HG03139 (cell line): Measurements from ENCODE around the gene NUDT7.

Experiments
- ATAC-seq: cut with Tn5 transposase; IDR thresholded peaks from one replicate; pipeline ENCODE4 v1.9.1; 2021; ENCODE audit not compliant: unreplicated experiment

NUDT7 gene

GRCh38 chr16:77723108-77723514 lies 797 bp downstream of the NUDT7 start:
- peak; percentile 11 for ATAC-seq

DNA sequence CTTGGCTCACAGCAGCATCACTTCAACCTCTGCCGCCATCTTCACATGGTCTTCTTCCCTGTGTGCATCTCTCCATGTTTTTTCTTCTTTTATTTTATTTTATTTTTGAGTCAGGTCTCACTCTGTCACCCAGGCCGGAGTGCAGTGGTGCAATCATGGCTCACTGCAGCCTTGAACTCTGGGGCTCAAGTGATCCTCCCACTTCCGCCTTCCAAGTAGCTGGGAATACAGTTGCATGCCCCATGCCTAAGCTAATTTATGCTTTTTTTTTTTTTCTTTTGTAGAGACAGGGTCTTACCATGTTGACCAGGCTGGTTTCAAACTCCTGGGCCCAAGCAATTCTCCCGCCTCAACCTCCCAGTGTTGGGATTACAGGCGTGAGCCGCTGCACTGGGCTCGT lies 1.9 kb downstream of the NUDT7 start:
- ATAC-seq: no peak

DNA sequence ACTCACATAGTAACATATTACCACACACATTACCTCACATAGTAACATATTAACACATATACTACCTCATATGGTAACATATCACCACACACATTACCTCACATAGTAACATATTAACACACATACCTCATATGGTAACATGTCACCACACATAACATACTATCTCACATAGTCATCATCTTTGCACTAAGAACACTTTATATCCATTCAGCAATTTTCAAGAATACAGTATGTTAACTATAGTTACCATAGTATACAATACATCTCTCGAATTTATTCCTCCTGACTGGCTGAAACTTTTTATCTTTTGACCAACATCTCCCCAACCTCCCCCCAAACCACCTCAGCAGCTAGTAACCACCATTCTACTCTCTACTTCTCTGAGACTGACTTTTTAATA lies 7.6 kb downstream of the NUDT7 start:
- ATAC-seq: no peak

- no peak for ATAC-seq
These were observed 10.1 kb downstream of the NUDT7 start for GRCh38 chr16:77732241-77732946.

- ATAC-seq: no peak
These were observed 14.6 kb downstream of the NUDT7 start for GRCh38 chr16:77736879-77737278.

- ATAC-seq: no peak
These were observed 16.6 kb downstream of the NUDT7 start for GRCh38 chr16:77738706-77739558.

- ATAC-seq: no peak
These were observed 17.2 kb downstream of the NUDT7 start for GRCh38 chr16:77739559-77739892.

DNA sequence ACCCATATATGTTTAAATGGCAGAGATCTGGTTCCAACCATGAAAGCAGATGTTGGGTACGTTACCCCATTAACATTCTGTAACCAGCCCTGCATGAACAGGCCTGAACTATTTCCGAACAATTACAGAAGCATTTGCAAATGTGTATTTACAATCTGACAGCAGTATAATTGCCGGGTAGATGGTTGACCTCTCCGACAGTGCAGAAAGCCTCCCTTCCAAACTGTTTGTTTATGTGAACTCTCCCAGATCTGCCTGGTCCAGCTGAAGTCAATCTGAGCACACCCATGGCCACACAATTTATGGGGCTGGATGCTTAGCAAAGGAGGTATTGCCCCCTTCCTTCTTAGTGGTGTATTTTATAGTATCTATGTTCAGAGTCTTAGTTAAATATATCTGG lies 21.8 kb downstream of the NUDT7 start:
- no peak for ATAC-seq

DNA sequence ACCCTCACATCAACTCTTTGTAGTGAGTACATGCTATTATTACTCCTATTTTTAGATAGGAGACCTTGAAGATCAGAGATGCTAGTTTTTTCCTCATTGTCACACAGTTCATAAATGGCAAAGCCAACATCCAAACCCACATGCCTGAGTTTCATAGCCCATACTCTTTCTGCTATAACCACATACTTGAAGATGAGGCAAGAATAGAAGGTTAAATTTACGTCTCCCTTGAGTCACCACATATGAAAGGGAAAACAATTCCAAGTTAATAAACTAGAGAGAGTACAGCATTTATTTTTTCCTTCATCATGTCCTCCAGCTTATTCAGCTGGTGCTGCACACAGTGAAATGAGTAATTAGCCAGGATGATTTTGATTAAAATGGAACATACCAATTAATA lies 23.7 kb downstream of the NUDT7 start:
- no peak for ATAC-seq

- no peak for ATAC-seq
These were observed 26.2 kb downstream of the NUDT7 start for GRCh38 chr16:77748421-77749005.

GRCh38 chr16:77749415-77749814 lies 27.1 kb downstream of the NUDT7 start:
- ATAC-seq: no peak

DNA sequence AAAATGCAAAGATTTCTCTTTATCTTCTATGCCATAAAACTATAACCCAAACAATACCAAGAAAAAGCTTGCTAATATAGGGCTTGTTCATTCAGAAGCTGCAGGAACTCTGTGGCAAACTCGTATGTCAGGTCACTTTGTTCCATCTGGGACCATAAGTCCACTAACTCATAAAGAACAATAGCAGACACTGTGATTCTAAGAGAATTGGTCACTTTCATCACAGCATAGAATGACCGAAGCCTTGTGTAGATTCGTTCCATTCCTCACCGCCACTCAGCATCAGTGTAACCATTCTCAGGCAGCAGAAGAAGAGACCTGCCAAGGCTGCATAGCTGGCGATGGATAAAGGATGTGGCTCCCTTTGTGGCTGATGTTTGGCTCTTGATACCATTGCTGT lies 35.7 kb downstream of the NUDT7 start:
- no peak for ATAC-seq

DNA sequence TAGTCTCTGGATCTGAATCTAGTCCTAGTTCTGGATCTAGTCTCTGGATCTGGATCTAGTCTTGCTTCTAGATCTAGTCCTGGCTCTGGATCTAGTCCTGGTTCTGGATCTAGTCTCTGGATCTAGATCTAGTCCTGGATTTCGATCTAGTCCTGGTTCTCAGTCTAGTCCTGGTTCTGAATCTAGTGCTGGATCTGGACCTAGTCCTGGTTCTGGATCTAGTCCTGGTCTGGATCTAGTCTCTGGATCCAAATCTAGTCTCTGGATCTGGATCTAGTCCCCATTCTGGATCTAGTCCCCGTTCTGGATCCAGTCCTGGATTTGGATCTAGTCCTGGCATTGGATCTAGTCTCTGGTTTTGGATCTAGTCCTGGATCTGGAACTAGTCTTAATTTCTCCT lies 36.2 kb downstream of the NUDT7 start:
- ATAC-seq: no peak

DNA sequence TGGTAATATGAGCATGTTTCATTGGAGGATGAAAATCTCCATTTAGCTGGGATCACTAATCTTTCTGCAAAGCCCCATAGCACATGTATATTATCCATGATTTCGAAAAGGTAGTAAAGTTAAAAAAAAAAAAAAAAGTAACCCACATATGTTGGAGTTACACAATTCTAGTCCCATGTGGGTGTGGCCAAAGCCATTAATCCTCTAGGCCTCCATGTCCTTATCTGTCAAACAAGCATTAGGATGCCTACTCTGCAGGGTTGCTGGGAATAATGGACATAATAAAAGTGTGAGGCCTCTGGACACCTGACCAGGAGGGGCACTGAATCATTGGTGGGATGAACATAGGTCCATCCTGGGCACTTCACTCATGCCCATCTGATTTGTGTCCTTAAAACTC lies 36.9 kb downstream of the NUDT7 start:
- ATAC-seq: no peak

GRCh38 chr16:77759821-77760220 lies 37.5 kb downstream of the NUDT7 start:
- ATAC-seq: no peak

DNA sequence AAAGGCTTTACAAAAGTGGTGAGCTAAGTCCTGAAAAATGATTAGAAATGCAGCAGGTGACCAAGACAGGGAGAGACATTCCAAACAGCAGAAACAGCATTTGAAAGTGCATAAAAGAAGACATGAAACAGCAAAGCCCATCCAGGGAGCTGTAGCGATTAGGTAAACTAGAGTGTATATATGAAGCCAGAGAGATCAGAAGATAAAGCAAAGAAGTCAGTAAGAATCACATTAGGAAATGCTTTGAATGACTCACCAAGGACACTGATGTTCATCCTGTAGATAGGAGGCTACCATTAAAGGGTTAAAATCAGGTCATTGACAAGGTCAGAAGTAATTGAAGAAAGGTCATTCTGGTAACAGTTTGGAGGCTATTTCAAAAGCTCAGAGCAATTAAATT lies 38.5 kb downstream of the NUDT7 start:
- no peak for ATAC-seq

DNA sequence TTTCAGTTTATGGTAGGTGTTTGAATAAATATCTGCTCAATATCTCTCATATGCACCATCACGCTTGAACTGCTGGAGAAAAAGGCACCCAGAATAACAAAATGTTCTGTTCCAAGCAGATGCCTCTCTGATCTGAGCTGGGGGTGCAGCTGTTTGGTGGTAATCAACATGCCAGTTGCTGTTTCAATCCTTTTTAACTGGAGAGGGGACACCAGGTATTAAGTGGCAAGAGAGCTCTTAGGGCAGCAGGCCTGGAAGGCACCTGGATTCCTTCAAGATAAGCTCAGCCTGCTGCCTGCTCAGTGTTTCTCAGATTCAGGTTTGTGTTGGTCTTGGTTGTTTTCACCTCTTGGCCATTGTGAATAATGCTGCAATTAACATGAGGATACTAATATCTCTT lies 38.9 kb downstream of the NUDT7 start:
- no peak for ATAC-seq

DNA sequence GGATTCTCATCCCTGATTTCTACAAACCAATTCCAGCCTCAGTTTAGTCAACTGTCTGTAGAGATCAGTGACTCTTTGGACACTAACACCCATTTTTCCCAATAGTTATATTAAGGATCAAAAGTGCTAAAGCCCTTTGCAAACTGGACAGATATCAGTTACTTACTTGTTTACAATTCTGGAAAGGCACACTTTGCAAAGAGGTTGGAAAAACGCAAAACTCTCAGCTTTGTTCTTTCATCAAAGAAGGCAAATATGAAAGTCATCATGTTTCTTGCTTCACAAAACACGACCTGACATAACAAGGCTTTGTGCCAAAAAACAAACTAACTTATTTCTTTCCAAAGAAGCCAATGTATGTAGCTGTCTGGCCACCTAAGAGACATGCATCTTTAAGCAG lies 39.9 kb downstream of the NUDT7 start:
- ATAC-seq: no peak

- no peak for ATAC-seq
These were observed 41.7 kb downstream of the NUDT7 start for GRCh38 chr16:77763994-77764393.

DNA sequence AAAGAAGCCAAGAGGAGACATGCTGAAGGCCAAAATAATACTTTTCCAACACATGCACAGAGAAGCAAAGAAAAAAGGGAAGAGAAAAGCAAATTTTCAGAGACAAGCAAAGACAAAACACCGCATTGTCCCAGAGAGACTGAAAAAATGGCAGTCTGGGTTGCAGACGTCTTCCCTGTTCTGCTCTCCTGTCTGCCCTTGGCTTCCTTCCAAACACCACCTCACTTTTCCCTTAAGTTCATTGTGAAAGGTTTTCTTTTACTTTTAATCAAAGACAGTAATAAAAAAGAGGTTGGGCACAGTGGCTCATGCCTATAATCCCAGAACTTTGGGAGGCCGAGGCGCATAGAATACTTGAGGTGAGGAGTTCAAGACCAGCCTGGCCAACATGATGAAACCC lies 44.9 kb downstream of the NUDT7 start:
- no peak for ATAC-seq

- no peak for ATAC-seq
These were observed 45.5 kb downstream of the NUDT7 start for GRCh38 chr16:77767826-77768225.
